Heart right ventricle (tissue), 16 donors: ENCODE data around the gene DGKA. TPM values are rescaled to one million over a fixed set of nuclear protein-coding genes. Genes with fewer than 3 reads are reported as not detected.

ENCODE experiments used
- ATAC-seq, 8 donors: fragments of 200-7000 bp; cut with Tn5 transposase; one replicate each; pipeline ENCODE4 v1.9.1; 2020; ENCODE audit warnings: mild to moderate bottlenecking in 8 of 8, moderate library complexity in 8 of 8, moderate number of reproducible peaks in 1 of 8
- DNase-seq, 2 donors: peaks; one replicate each; pipeline ENCODE4 v3.0.0-alpha.2; 2020
- H3K27ac ChIP-seq, 10 donors: fragments of 200-600 bp; sonication (generic) in 2 of 10; one replicate each; pipeline versions ENCODE4 v1.5.0 to v1.8.0; 2020 to 2022; ENCODE audit warnings: mild to moderate bottlenecking in 3 of 10
- H3K27me3 ChIP-seq, 7 donors: fragments of 200-600 bp; one replicate each; pipeline ENCODE4 v1.8.0; 2021 to 2022; ENCODE audit warnings: mild to moderate bottlenecking in 2 of 7
- H3K36me3 ChIP-seq, 9 donors: fragments of 200-600 bp; sonication (generic) in 1 of 9; one replicate each; pipeline versions ENCODE4 v1.5.0 to v1.8.0; 2020 to 2022; ENCODE audit warnings: mild to moderate bottlenecking in 2 of 9
- H3K4me1 ChIP-seq, 9 donors: fragments of 200-600 bp; sonication (generic) in 1 of 9; one replicate each; pipeline versions ENCODE4 v1.5.0 to v1.8.0; 2020 to 2022; ENCODE audit warnings: mild to moderate bottlenecking in 4 of 9
- H3K4me3 ChIP-seq, 10 donors: fragments of 200-600 bp; sonication (generic) in 2 of 10; one replicate each; pipeline versions ENCODE4 v1.5.0 to v1.8.0; 2020 to 2022; ENCODE audit warnings: mild to moderate bottlenecking in 7 of 10, moderate library complexity in 2 of 10
- H3K9me3 ChIP-seq, 11 donors: fragments of 200-600 bp in 10 of 11; sonication (generic) in 2 of 11; one replicate each; pipeline versions ENCODE4 v1.5.0 to v1.8.0; 2013 to 2022; ENCODE audit warnings: mild to moderate bottlenecking in 2 of 11, control low read depth in 1 of 11, moderate library complexity in 1 of 11
- CTCF ChIP-seq, 9 donors: fragments of 200-600 bp; sonication (generic) in 2 of 9; IDR thresholded peaks; one replicate each; pipeline versions ENCODE4 v1.5.0 to v1.8.0; 2021 to 2022; ENCODE audit warnings: antibody characterized with exemption in 9 of 9, mild to moderate bottlenecking in 5 of 9, moderate library complexity in 1 of 9
- WGBS, 2 donors: extraction: QIAGEN DNeasy Blood & Tissue Kit; methylation state at CpG; one replicate each; pipeline ENCODE4 v1.1.7; 2013; ENCODE audit warnings: inconsistent platforms in 1 of 2; 5-methylcytosine and 5-hydroxymethylcytosine counted together
- intact Hi-C, 10 donors: fragments of 100-400 bp; cut with DNase I; formaldehyde crosslinking; loops; one replicate each; pipeline versions ENCODE4 v1.11.1 to v1.14.2; 2022
- long read RNA-seq, 3 donors: library from polyadenylated mRNA; unstranded; transcript quantifications; one replicate each; pipeline ENCODE4 v2.0.0, GENCODE V29; 2020 to 2021
- polyA plus RNA-seq, 2 donors: library from polyadenylated mRNA; stranded (reverse); fragments of 200-250 nt; gene quantifications; one replicate each; pipeline ENCODE4 v1.2.3, GENCODE V29; 2013
- total RNA-seq, 10 donors: library from RNA; stranded (reverse); fragmentation: NEBNext Ultra II Directional in 3 of 10; extraction: Animal tissue kit (Norgen Biotek cat#: 25700) in 3 of 10; gene quantifications; one replicate each; pipeline versions ENCODE4 v1.2.1 to v1.2.4, GENCODE V29; 2021 to 2023
- donor health status: Arrhythmogenic right ventricular cardiomyopathy.
- donor health status: ischemic (EF 13 %, LVEDD 7.1; RV severe dilation, severe dysfunction).
- donor health status: healthy with polysubstance abuse.
- donor health status: DM: no; HTN: yes; CAD: no.
- donor health status: DM: no; HTN: no; CAD: no.
- donor health status: ischemic (EF 25% LVEDD 6.9; RV normal size, moderate dysfunction).
- donor health status: ischemic (EF 25% LVEDD 5.7; RV mildly dilated, moderate dysfunction).
- donor health status: healthy.
- donor health status: DM: yes; HTN: yes; CAD: no.
- donor health status: Ischemic cardiomyopathy.
- donor health status: ischemic (EF 35%, LVEDD 5.7; RV mildly dilated, moderate dysfunction).
- donor health status: nonischemic (EF 11% LVEDD 7.7; RV severe dilation, severe dysfunction).
- donor health status: DM: yes; HTN: yes; CAD: no.
- donor health status: PGD.
- donor health status: ischemic (EF 29% LVEDD 5.4; RV normal size, mild dysfunction).
- donor health status: nonischemic (EF 23%, LVEDD 6.1; RV moderate dilation, normal function).

DGKA gene
- 10 to 100 TPM in 3 of 10 donors, 1 to 10 TPM in 7; 4.6 to 15.5 (median 7.0) TPM for total RNA-seq
- polyA plus RNA-seq, result 10 to 100 TPM in 1 of 2 donors, 1 to 10 TPM in 1; 6.4 to 17.3 TPM
- long read RNA-seq, donor 1, partial matches to known transcripts, result 1 of 8 reads
- long read RNA-seq, donor 1, other reads (novel, unspliced or antisense), result 6 of 8 reads
- long read RNA-seq, donor 2, partial matches to known transcripts, result 1 of 2 reads
- long read RNA-seq, donor 2, other reads (novel, unspliced or antisense), result 0 of 2 reads
- long read RNA-seq, donor 3, partial matches to known transcripts, result 0 of 3 reads
- long read RNA-seq, donor 3, other reads (novel, unspliced or antisense), result 2 of 3 reads

GRCh38 chr12:55930771-55931316, at the start of gene DGKA:
Gene DGKA, plus strand, starts transcription at chr12:55931162. Its CDS starts 5,342 bp downstream, at chr12:55936504.
- peak within 1 kb of the TSS; percentile 30 to 83 (median 76) for H3K4me3 ChIP-seq
- intact Hi-C loops, result loop anchor here in 6 of 10 donors (2.0 to 10.0 kb wide), 7 partner anchors 96 to 196 kb away; partner anchors contain the start of genes DNAJC14 (in 2 of the 6), GDF11 (in 1 of the 6), ORMDL2 (in 1 of the 6) and RPS26 (in 1 of the 6)
- ATAC-seq (no peak), DNase-seq (peak; percentile 18 to 30)
- no peaks in the 10 kb centered on the region for H3K36me3 ChIP-seq
- H3K27me3 ChIP-seq, result no peaks in the 10 kb centered on the region
- H3K27ac ChIP-seq, result peak within 1 kb of the TSS; percentile 34 to 99 (median 76)
- TF ChIP-seq CTCF (IDR thresholded peaks at IDR 0.05), result peak in 8 of 9 donors; percentile 8 to 69 (median 52)
- no peaks in the 10 kb centered on the region for H3K9me3 ChIP-seq
- H3K4me1 ChIP-seq, result peaks cover 3 to 74% (median 34%) of the 10 kb centered on the region in 9 donors
- WGBS, 2 donors, result 44% methylated on average over 3 of the region's 3 CpGs

- H3K36me3 ChIP-seq, result no peaks in the 10 kb centered on the region
- no peak overlapping the region for H3K27ac ChIP-seq
- DNase-seq, result no peak
- no peaks in the 10 kb centered on the region for H3K4me1 ChIP-seq
- intact Hi-C loops, result no loop called here
- no peaks in the 10 kb centered on the region for H3K27me3 ChIP-seq
- TF ChIP-seq CTCF (IDR thresholded peaks at IDR 0.05), result no peak
- 92 to 93% methylated on average over 1 of the region's 1 CpG for WGBS, 2 donors
- no peaks in the 10 kb centered on the region for H3K9me3 ChIP-seq
- no peak overlapping the region for H3K4me3 ChIP-seq
- no peak for ATAC-seq
Observed at GRCh38 chr12:55885113-55885512, 45.8 kb upstream of the DGKA start.

DNA sequence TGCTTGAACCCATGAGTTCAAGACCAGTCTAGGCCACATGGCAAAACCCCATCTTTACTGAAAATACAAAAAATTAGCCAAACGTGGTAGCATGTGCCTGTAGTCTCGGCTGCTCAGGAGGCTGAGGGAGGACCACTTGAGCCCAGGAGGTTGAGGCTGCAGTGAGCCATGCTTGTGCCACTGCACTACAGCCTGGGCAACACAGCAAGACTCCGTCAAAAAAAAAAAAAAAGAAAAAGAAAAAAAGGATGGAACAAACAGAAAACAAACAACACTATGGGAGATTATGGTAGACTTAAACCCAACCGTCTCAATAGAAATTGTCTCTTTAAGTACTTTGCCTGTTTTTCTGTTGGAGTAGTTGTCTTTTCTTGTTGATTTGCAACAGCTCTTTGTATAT, 39.7 kb upstream of the DGKA start:
- 94% methylated on average over 4 of the region's 4 CpGs for WGBS, 2 donors
- ATAC-seq (no peak), DNase-seq (no peak)
- intact Hi-C loops, result loop anchor here in 1 of 10 donors (5.0 kb wide), 1 partner anchor 39 kb away; no protein-coding TSS in a partner anchor
- H3K36me3 ChIP-seq, result no peaks in the 10 kb centered on the region
- H3K4me1 ChIP-seq, result no peaks in the 10 kb centered on the region
- H3K27me3 ChIP-seq, result no peaks in the 10 kb centered on the region
- TF ChIP-seq CTCF (IDR thresholded peaks at IDR 0.05), result no peak
- H3K27ac ChIP-seq, result no peak overlapping the region
- no peak overlapping the region for H3K4me3 ChIP-seq
- H3K9me3 ChIP-seq, result peaks cover 0 to 7% (median 0%) of the 10 kb centered on the region in 11 donors

DNA sequence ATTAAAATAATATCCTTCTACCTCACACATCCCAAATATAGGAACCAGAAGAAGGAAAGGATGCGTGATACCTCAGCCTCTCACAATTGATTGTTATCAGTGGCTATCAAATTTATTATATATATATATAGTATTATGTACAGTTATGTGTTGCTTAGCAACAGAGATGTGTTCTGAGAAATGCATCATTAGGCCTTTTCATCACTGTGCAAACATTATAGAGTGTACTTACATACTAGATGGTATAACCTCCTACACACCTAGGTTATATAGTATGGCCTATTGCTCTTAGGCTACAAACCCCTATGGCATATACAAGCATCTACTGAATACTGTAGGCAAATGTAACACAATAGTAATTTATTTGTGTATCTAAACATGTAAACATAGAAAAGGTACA, 37.2 kb upstream of the DGKA start:
- intact Hi-C loops, result loop anchor here in 1 of 10 donors (5.0 kb wide), 1 partner anchor 41 kb away; no protein-coding TSS in a partner anchor
- ATAC-seq, result no peak
- Histone ChIP-seq H3K4me1 (no peaks in the 10 kb centered on the region), H3K9me3 (peaks cover 0 to 7% (median 0%) of the 10 kb centered on the region in 11 donors), H3K27ac (no peak overlapping the region), H3K36me3 (no peaks in the 10 kb centered on the region), H3K27me3 (no peaks in the 10 kb centered on the region), H3K4me3 (no peak overlapping the region)
- no peak for DNase-seq
- 96 to 97% methylated on average over 1 of the region's 1 CpG for WGBS, 2 donors
- no peak for TF ChIP-seq CTCF (IDR thresholded peaks at IDR 0.05)
